Adipose tissue (tissue), 3 donors: ENCODE data around the gene CPLANE1. TPM values are rescaled to one million over a fixed set of nuclear protein-coding genes. Genes with fewer than 3 reads are reported as not detected.
"Not testable (repeated sequence)": the region's sequence is repeated elsewhere in the genome, so short reads cannot be mapped to it uniquely, and the experiment has no call there.

Source experiments
- H3K27ac ChIP-seq: one replicate; pipeline ENCODE4 v1.5.1; 2013; ENCODE audit warnings: low read depth, low read length
- WGBS, 3 donors: extraction: QIAGEN DNeasy Blood & Tissue Kit; methylation state at CpG; one replicate each; pipeline ENCODE4 v1.1.7; 2013; 5-methylcytosine and 5-hydroxymethylcytosine counted together
- polyA plus RNA-seq, 3 donors: library from polyadenylated mRNA; stranded (reverse); fragments of 200-250 nt; gene quantifications; one replicate each; pipeline ENCODE4 v1.2.3, GENCODE V29; 2013
- donor health status: healthy with polysubstance abuse.
- donor health status: Bipolar disorder and iron deficiency.
- donor health status: healthy.

Gene CPLANE1
- polyA plus RNA-seq, 3 donors, result 1.8 to 4.4 (median 2.8) TPM

DNA sequence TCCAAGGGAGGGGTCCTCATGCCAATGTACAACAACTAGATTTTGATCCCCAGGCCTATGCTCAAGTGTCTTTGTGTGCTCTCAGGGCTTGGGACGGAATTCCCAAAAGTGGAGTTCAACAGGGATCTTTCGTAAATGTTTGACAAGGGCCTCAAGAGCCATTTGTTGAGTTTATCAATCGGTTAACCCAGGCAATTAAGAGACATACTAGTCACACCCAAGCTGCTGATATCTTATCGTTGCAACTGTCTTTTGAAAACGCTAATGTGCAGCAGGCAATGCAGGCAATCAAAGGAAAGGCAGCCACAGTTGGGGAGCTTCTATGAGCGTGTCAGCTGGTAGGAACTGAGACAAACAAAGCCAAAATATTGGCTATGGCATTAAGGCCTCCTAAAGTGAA lies 161.2 kb downstream of the CPLANE1 start:
- H3K27ac ChIP-seq, result no peak overlapping the region
- 71 to 85% (median 80%) methylated on average over 6 of the region's 6 CpGs for WGBS, 3 donors

DNA sequence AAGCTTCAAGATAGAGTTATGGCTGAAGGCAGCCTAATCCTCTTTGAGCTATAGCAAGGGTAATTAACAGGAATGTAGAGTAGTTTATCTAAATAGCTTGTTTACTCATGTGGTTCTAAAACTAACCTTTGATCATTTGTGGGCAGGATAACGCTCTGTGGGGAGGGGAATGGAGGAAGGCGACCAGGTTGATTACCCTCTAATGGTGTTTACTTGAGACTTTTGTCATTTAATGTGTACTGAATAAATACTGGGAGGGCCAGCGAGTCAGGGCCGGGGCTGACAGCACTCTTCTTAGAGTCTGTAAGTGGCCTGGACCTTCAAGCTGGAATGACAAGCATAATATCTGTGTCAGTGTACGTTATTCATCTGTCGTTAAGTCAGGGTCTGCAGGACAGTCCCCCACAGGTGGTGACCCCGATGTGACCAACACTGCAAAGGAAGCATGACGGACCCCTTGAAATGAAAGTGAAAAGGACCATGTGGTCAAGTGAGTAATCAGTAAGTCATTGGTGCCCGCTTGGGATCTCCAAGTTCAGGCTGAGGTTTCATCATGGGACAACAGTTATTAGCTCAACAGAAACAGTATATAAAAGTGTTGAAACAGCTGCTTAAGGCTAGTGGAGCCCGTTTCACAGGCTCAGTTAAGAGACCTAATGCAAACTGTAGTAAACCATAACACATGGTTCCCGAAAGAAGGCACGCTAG lies 162.6 kb downstream of the CPLANE1 start:
- no peak overlapping the region for H3K27ac ChIP-seq
- 71 to 83% (median 78%) methylated on average over 12 of the region's 12 CpGs for WGBS, 3 donors

GRCh38 chr5:37086026-37086425 lies 163.2 kb downstream of the CPLANE1 start:
- not testable (repeated sequence) for H3K27ac ChIP-seq
- 81 to 84% (median 83%) methylated on average over 1 of the region's 1 CpG for WGBS, 3 donors

- not testable (repeated sequence) for H3K27ac ChIP-seq
- WGBS, 3 donors, result 58 to 84% (median 67%) methylated on average over 2 of the region's 2 CpGs
These were observed 166.2 kb downstream of the CPLANE1 start for GRCh38 chr5:37082977-37083376.

DNA sequence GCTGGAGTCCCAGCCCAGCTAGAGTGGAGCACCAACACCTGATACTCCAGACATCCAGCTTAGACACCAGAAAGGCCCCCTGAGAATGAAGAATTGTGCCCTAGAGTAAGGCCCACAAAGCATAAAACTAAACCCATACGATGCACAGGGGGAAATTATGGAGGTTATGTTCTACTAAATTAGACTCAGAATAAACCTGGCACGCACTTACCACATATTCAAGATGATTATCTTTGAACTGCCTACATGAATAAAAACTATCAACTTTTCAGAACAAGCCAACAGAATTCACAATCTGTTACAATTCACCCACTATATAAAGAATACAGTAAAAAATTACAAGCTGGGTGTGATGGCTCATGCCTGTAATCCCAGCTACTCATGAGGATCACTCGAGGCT lies 168.5 kb downstream of the CPLANE1 start:
- WGBS, 3 donors, result 90 to 96% (median 95%) methylated on average over 3 of the region's 3 CpGs
- no peak overlapping the region for H3K27ac ChIP-seq

GRCh38 chr5:37077146-37077545 lies 172.0 kb downstream of the CPLANE1 start:
- H3K27ac ChIP-seq, result no peak overlapping the region
- 83 to 93% (median 92%) methylated on average over 1 of the region's 1 CpG for WGBS, 3 donors

GRCh38 chr5:37075399-37075950 lies 173.7 kb downstream of the CPLANE1 start:
- 71 to 90% (median 82%) methylated on average over 3 of the region's 3 CpGs for WGBS, 3 donors

GRCh38 chr5:37071901-37072581 lies 177.1 kb downstream of the CPLANE1 start:
- WGBS, 3 donors, result 61 to 87% (median 72%) methylated on average over 1 of the region's 1 CpG
- H3K27ac ChIP-seq, result no peak overlapping the region

More at GRCh38 chr5:37075399-37075950, 173.7 kb downstream of the CPLANE1 start:
- H3K27ac ChIP-seq, result no peak overlapping the region

DNA sequence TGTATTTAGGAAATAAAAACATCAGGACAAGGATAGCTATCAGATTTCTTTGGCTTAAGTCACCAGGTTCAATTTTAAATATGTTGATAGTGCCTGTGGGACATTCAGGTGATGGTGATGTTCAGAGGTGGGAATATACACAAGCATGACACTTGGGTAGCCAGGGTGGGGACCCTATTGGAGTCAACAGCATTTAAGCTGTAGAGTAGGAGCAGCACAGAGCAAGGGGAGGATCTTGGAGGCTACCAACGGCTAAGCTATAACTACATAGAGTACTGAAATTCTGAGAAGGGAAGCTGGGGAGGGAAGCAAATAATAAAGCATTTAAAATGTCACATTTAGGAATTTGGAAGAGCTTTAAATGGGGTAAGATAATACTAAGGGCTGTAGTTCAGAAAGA lies 177.7 kb downstream of the CPLANE1 start:
- 69 to 89% (median 76%) methylated on average over 1 of the region's 1 CpG for WGBS, 3 donors
- no peak overlapping the region for H3K27ac ChIP-seq

DNA sequence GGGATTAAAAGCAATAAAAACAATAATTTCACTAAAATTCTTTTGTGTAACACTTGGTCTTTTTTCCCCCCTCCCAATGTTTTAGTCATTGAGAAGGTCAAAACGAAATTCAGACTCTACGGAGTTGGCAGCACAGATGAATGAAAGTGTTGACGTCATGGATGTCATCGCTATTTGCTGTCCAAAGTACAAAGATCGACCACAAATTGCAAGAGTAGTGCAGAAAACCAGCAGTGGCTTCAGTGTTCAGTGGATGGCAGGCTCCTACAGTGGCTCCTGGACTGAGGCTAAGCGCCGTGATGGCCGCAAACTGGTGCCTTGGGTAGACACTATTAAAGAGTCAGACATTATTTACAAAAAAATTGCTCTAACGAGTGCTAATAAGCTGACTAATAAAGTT lies 184.7 kb downstream of the CPLANE1 start:
- 87 to 97% (median 94%) methylated on average over 9 of the region's 9 CpGs for WGBS, 3 donors
- H3K27ac ChIP-seq, result no peak overlapping the region

DNA sequence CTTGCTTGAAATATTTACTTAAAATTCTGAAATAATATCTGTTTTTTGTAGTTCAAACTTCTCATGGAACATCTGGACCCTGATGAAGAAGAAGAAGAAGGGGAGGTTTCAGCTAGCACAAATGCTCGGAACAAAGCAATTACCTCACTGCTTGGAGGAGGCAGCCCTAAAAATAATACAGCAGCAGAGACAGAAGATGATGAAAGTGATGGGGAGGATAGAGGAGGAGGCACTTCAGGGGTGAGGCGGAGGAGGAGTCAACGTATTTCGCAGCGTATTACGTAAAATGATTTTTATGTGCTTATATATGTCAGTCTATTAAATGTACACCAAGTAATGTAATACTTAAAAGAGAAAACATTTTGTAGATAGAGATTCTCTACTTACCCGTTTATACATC lies 185.4 kb downstream of the CPLANE1 start:
- no peak overlapping the region for H3K27ac ChIP-seq
- WGBS, 3 donors, result 96 to 98% (median 97%) methylated on average over 7 of the region's 7 CpGs

GRCh38 chr5:37060030-37060429 lies 189.1 kb downstream of the CPLANE1 start:
- no peak overlapping the region for H3K27ac ChIP-seq
- 97 to 100% (median 99%) methylated on average over 1 of the region's 1 CpG for WGBS, 3 donors

DNA sequence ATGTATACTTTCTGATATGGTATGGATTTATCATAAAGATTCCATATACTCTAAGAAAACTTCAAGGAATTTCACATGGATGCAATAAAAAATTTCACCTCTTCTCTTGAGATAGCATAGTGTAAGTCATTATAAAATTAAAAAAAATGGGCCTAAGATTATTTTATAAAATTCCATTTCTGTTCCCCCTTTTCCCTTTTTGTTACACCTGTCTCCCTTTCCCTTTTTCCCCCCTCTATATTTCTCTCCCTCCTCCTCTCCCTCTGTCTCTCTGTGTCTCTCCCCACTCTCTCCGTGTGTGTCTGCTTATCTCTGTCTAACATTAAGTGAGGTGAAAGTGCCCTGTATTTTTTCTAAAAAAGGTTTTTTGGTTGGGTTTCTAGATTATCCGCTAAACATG lies 192.4 kb downstream of the CPLANE1 start:
- no peak overlapping the region for H3K27ac ChIP-seq
- WGBS, 3 donors, result 80 to 82% (median 80%) methylated on average over 2 of the region's 2 CpGs

Other genes starting within 250 kb of the CPLANE1 start
- gene NUP155, start 121.7 kb upstream of the CPLANE1 start, polyA plus RNA-seq, result 1 to 10 TPM; 2.0 to 5.0 (median 2.6) TPM
- 10 to 100 TPM in 2 of 3 donors, 1 to 10 TPM in 1; 6.5 to 16.1 (median 12.0) TPM for gene WDR70, start 129.9 kb upstream of the CPLANE1 start, polyA plus RNA-seq